HG03469 (cell line): ENCODE results near the gene MMP7.
A peak's percentile ranks its signal among the peaks of the same experiment; 100 is the strongest.

Experiments
- ATAC-seq: cut with Tn5 transposase; IDR thresholded peaks from one replicate; pipeline ENCODE4 v1.9.1; 2021; ENCODE audit warnings: mild to moderate bottlenecking, moderate library complexity, moderate number of reproducible peaks; ENCODE audit not compliant: unreplicated experiment

The MMP7 gene

GRCh38 chr11:102530558-102530957 is at the start of gene MMP7:
Gene MMP7, minus strand, starts transcription at chr11:102530747. Its CDS starts 47 bp downstream, at chr11:102530700.
- no peak for ATAC-seq

GRCh38 chr11:102577723-102578122 is 47.2 kb upstream of the MMP7 start:
- no peak for ATAC-seq

GRCh38 chr11:102577182-102577581 is 46.6 kb upstream of the MMP7 start:
- ATAC-seq = no peak

- no peak for ATAC-seq
Observed at GRCh38 chr11:102576350-102576749, 45.8 kb upstream of the MMP7 start.

GRCh38 chr11:102575012-102575411 is 44.5 kb upstream of the MMP7 start:
- ATAC-seq = no peak

- no peak for ATAC-seq
Observed at GRCh38 chr11:102573851-102574250, 43.3 kb upstream of the MMP7 start.

- ATAC-seq = no peak
Observed at GRCh38 chr11:102572554-102573220, 42.1 kb upstream of the MMP7 start.

GRCh38 chr11:102568851-102569250 is 38.3 kb upstream of the MMP7 start:
- ATAC-seq = no peak

- ATAC-seq = no peak
Observed at GRCh38 chr11:102566112-102566511, 35.6 kb upstream of the MMP7 start.

GRCh38 chr11:102564110-102564509 is 33.6 kb upstream of the MMP7 start:
- peak; percentile 64 for ATAC-seq

GRCh38 chr11:102561636-102562035 is 31.1 kb upstream of the MMP7 start:
- no peak for ATAC-seq

GRCh38 chr11:102560555-102561011 is 30.0 kb upstream of the MMP7 start:
- peak; percentile 71 for ATAC-seq

GRCh38 chr11:102559839-102560238 is 29.3 kb upstream of the MMP7 start:
- ATAC-seq = peak; percentile 28

- no peak for ATAC-seq
Observed at GRCh38 chr11:102555091-102555490, 24.5 kb upstream of the MMP7 start.

GRCh38 chr11:102553835-102554282 is 23.3 kb upstream of the MMP7 start:
- ATAC-seq = peak; percentile 90

- no peak for ATAC-seq
Observed at GRCh38 chr11:102552447-102553194, 22.1 kb upstream of the MMP7 start.

- no peak for ATAC-seq
Observed at GRCh38 chr11:102552020-102552419, 21.5 kb upstream of the MMP7 start.

GRCh38 chr11:102551169-102551781 is 20.7 kb upstream of the MMP7 start:
- no peak for ATAC-seq

GRCh38 chr11:102546923-102547471 is 16.4 kb upstream of the MMP7 start:
- ATAC-seq = peak; percentile 81

- peak; percentile 33 for ATAC-seq
Observed at GRCh38 chr11:102546427-102546826, 15.9 kb upstream of the MMP7 start.

- ATAC-seq = no peak
Observed at GRCh38 chr11:102545701-102546100, 15.2 kb upstream of the MMP7 start.
